ENCODE data around the gene ENO2. TPM values are rescaled to one million over a fixed set of nuclear protein-coding genes. Genes with fewer than 3 reads are reported as not detected.
"Not testable (repeated sequence)": the region's sequence is repeated elsewhere in the genome, so short reads cannot be mapped to it uniquely, and the experiment has no call there.

The ENO2 gene
- total RNA-seq, 1 experiment from 2014 or later = 166 TPM

- Mint-ChIP-seq H3K27ac (peak within 1 kb of the TSS; percentile 79 to 95 (median 89); a peak in 6 of 7 replicates), H3K36me3 (ENCODE audit: insufficient read depth in 1 of 3, low read depth in 3 of 3) (peaks cover 26 to 57% (median 41%) of the 10 kb centered on the region in 3 experiments), H3K9me3 (no peaks in the 10 kb centered on the region; a peak in 1 of 5 replicates), H3K4me3 (peak within 1 kb of the TSS; percentile 92 to 96), H3K4me1 (peaks cover 38 to 48% of the 10 kb centered on the region in 2 experiments), H3K27me3 (ENCODE audit: low read depth) (no peaks in the 10 kb centered on the region; the same call in 1 of the 2 replicates)
- no peak within 1 kb of the TSS for H3T11ph ChIP-seq (ENCODE audit: low read length)
- peaks cover under 1% of the 10 kb centered on the region; the same call in 1 of the 2 replicates for H3K79me2 ChIP-seq (ENCODE audit: insufficient read depth, low read length)
- no peak for TF ChIP-seq CTCF (conservative IDR thresholded peaks at IDR 0.05)
- H2BK15ac ChIP-seq (ENCODE audit: low read depth, low read length) = no peak within 1 kb of the TSS
- no peak within 1 kb of the TSS for H2AFZ ChIP-seq (ENCODE audit: low read length)
- no peak within 1 kb of the TSS for H3K23ac ChIP-seq (ENCODE audit: insufficient read length, low read depth, low read length)
- peak within 1 kb of the TSS; percentile 69 for H3K4me2 ChIP-seq (ENCODE audit: insufficient read depth, insufficient read length, low read length)
- peaks cover 8% of the 10 kb centered on the region for H3K23me2 ChIP-seq (ENCODE audit: insufficient read length, low read depth, low read length, poor library complexity, severe bottlenecking)
- no peak within 1 kb of the TSS for H3K14ac ChIP-seq (ENCODE audit: insufficient read depth, low read length)
- no peaks in the 10 kb centered on the region; the same call in 1 of the 2 replicates for H3K4me1 ChIP-seq (ENCODE audit: insufficient read depth, low read length)
- peak within 1 kb of the TSS; percentile 11 for H3K9ac ChIP-seq (ENCODE audit: extremely low read depth, insufficient read length, low read length)
- no peaks in the 10 kb centered on the region for H4K20me1 ChIP-seq (ENCODE audit: control insufficient read depth, insufficient read depth, insufficient read length)
- H2AK5ac ChIP-seq (ENCODE audit: insufficient read length, low read length) = no peak within 1 kb of the TSS
- H4K5ac ChIP-seq (ENCODE audit: insufficient read length, low read depth, low read length) = no peak within 1 kb of the TSS
- H2BK20ac ChIP-seq (ENCODE audit: low read depth, low read length, poor library complexity, severe bottlenecking) = no peak within 1 kb of the TSS
- WGBS (ENCODE audit: extremely low coverage, insufficient read length, low lambda C conversion rate) = no CpG with 5 or more reads among the region's 66 CpGs
- no peak within 1 kb of the TSS for H2BK12ac ChIP-seq (ENCODE audit: insufficient read length, low read depth, low read length)
- H3K56ac ChIP-seq (ENCODE audit: insufficient read length, low read depth, low read length) = no peak within 1 kb of the TSS
- no peak within 1 kb of the TSS for H4K91ac ChIP-seq (ENCODE audit: insufficient read length, low read depth, low read length)
- H4K8ac ChIP-seq (replicated peaks; ENCODE audit: insufficient read length, low read depth, low read length) = no peak within 1 kb of the TSS
- H3K4ac ChIP-seq (ENCODE audit: low read depth, low read length) = no peak within 1 kb of the TSS
- peak; percentile 100 for DNase-seq
- H3K27me3 ChIP-seq (ENCODE audit: insufficient read depth, low read length) = no peaks in the 10 kb centered on the region
- no peak within 1 kb of the TSS for H3K18ac ChIP-seq (ENCODE audit: insufficient read length, low read depth, low read length)
- H2BK120ac ChIP-seq (ENCODE audit: low read depth, low read length, poor library complexity, severe bottlenecking) = no peak within 1 kb of the TSS
- H2BK5ac ChIP-seq (ENCODE audit: insufficient read length, low read length) = no peak within 1 kb of the TSS
- no peaks in the 10 kb centered on the region for H3K9me3 ChIP-seq (ENCODE audit: control insufficient read depth, low read depth, low read length)
- H3K79me1 ChIP-seq (ENCODE audit: insufficient read depth, low read depth, low read length, poor library complexity, severe bottlenecking) = no peaks in the 10 kb centered on the region
- H3K27ac ChIP-seq (ENCODE audit: insufficient read length, low read depth, low read length) = no peak within 1 kb of the TSS
These were observed 41.0 kb upstream of the ENO2 start, which contains the start of gene SPSB2 for GRCh38 chr12:6873094-6874014. SPSB2 (minus strand) TSS chr12:6873303; CDS start chr12:6872901, 402 bp downstream.

GRCh38 chr12:6874015-6874368 lies 40.4 kb upstream of the ENO2 start:
- not testable (repeated sequence) for H2BK20ac ChIP-seq (ENCODE audit: low read depth, low read length, poor library complexity, severe bottlenecking)

More at GRCh38 chr12:6874015-6874368, 40.4 kb upstream of the ENO2 start:
- H4K8ac ChIP-seq (replicated peaks; ENCODE audit: insufficient read length, low read depth, low read length); H2AFZ ChIP-seq (ENCODE audit: low read length); H2BK5ac ChIP-seq (ENCODE audit: insufficient read length, low read length); H3K14ac ChIP-seq (ENCODE audit: insufficient read depth, low read length); H3K4ac ChIP-seq (ENCODE audit: low read depth, low read length); H3K56ac ChIP-seq (ENCODE audit: insufficient read length, low read depth, low read length); H4K20me1 ChIP-seq (ENCODE audit: control insufficient read depth, insufficient read depth, insufficient read length); H3K79me1 ChIP-seq (ENCODE audit: insufficient read depth, low read depth, low read length, poor library complexity, severe bottlenecking); H3K23ac ChIP-seq (ENCODE audit: insufficient read length, low read depth, low read length); H3K9me3 ChIP-seq (ENCODE audit: control insufficient read depth, low read depth, low read length); H3K4me1 ChIP-seq (ENCODE audit: insufficient read depth, low read length); H3K18ac ChIP-seq (ENCODE audit: insufficient read length, low read depth, low read length); DNase-seq; H2BK12ac ChIP-seq (ENCODE audit: insufficient read length, low read depth, low read length); H3K9me3 Mint-ChIP-seq; H2BK15ac ChIP-seq (ENCODE audit: low read depth, low read length); H3K27me3 ChIP-seq (ENCODE audit: insufficient read depth, low read length); H3T11ph ChIP-seq (ENCODE audit: low read length); H3K27me3 Mint-ChIP-seq (ENCODE audit: low read depth); H4K5ac ChIP-seq (ENCODE audit: insufficient read length, low read depth, low read length); H4K91ac ChIP-seq (ENCODE audit: insufficient read length, low read depth, low read length); H2BK120ac ChIP-seq (ENCODE audit: low read depth, low read length, poor library complexity, severe bottlenecking); H3K23me2 ChIP-seq (ENCODE audit: insufficient read length, low read depth, low read length, poor library complexity, severe bottlenecking); H2AK5ac ChIP-seq (ENCODE audit: insufficient read length, low read length); H3K27ac ChIP-seq (ENCODE audit: insufficient read length, low read depth, low read length); H3K79me2 ChIP-seq (ENCODE audit: insufficient read depth, low read length): not testable (repeated sequence)
- peaks cover 19 to 53% (median 35%) of the 10 kb centered on the region in 3 experiments for H3K36me3 Mint-ChIP-seq (ENCODE audit: insufficient read depth in 1 of 3, low read depth in 3 of 3)
- peak overlapping the region; percentile 36 to 89 (median 84); a peak in 6 of 7 replicates for H3K27ac Mint-ChIP-seq
- no CpG with 5 or more reads among the region's 9 CpGs for WGBS (ENCODE audit: extremely low coverage, insufficient read length, low lambda C conversion rate)
- Histone ChIP-seq H3K9ac (ENCODE audit: extremely low read depth, insufficient read length, low read length) (peak overlapping the region; percentile 5), H3K4me2 (ENCODE audit: insufficient read depth, insufficient read length, low read length) (peak overlapping the region; percentile 57)
- H3K4me3 Mint-ChIP-seq = peak overlapping the region; percentile 82 to 92
- peaks cover 32 to 42% of the 10 kb centered on the region in 2 experiments for H3K4me1 Mint-ChIP-seq

Measured in H9 (cell line).